H9 (cell line): Measurements from ENCODE around the gene KIF3B. TPM values are rescaled to one million over a fixed set of nuclear protein-coding genes. Genes with fewer than 3 reads are reported as not detected.

Source experiments
- DNase-seq: peaks from one replicate; pipeline ENCODE4 v3.0.0-alpha.2; 2017
- H2AFZ ChIP-seq: one replicate; pipeline ENCODE4 v1.6.1; 2013; ENCODE audit warnings: mild to moderate bottlenecking, low read length, control low read depth, moderate library complexity
- H2AK5ac ChIP-seq: 2 replicates; pipeline ENCODE4 v1.6.1; 2013; ENCODE audit warnings: low read length, control low read depth, mixed read lengths; ENCODE audit not compliant: insufficient read length
- H2BK120ac ChIP-seq: one replicate; pipeline ENCODE4 v1.6.1; 2013; ENCODE audit warnings: low read depth, mild to moderate bottlenecking, low read length, control low read depth, inconsistent platforms; ENCODE audit not compliant: poor library complexity, severe bottlenecking
- H2BK12ac ChIP-seq: 2 replicates; pipeline ENCODE4 v1.6.1; 2013; ENCODE audit warnings: low read length, control low read depth, mixed read lengths, low read depth; ENCODE audit not compliant: insufficient read length
- H2BK15ac ChIP-seq: 2 replicates; pipeline ENCODE4 v1.6.1; 2013; ENCODE audit warnings: low read depth, low read length, control low read depth
- H2BK20ac ChIP-seq: one replicate; pipeline ENCODE4 v1.6.1; 2013; ENCODE audit warnings: low read depth, mild to moderate bottlenecking, low read length, control low read depth, inconsistent platforms; ENCODE audit not compliant: poor library complexity, severe bottlenecking
- H2BK5ac ChIP-seq: 2 replicates; pipeline ENCODE4 v1.6.1; 2013; ENCODE audit warnings: low read length, control low read depth, mixed read lengths; ENCODE audit not compliant: insufficient read length
- H3K14ac ChIP-seq: 2 replicates; pipeline ENCODE4 v1.6.1; 2013; ENCODE audit warnings: low read length, control low read depth; ENCODE audit not compliant: insufficient read depth
- H3K18ac ChIP-seq: 2 replicates; pipeline ENCODE4 v1.6.1; 2013; ENCODE audit warnings: low read depth, mild to moderate bottlenecking, mixed read lengths, low read length, control low read depth; ENCODE audit not compliant: insufficient read length
- H3K23ac ChIP-seq: 2 replicates; pipeline ENCODE4 v1.6.1; 2013; ENCODE audit warnings: low read length, control low read depth, mixed read lengths, low read depth; ENCODE audit not compliant: insufficient read length
- H3K23me2 ChIP-seq: 2 replicates; pipeline ENCODE4 v1.6.1; 2013; ENCODE audit warnings: low read depth, mild to moderate bottlenecking, mixed read lengths, low read length, control low read depth; ENCODE audit not compliant: insufficient read length, poor library complexity, severe bottlenecking
- H3K27ac ChIP-seq: 2 replicates; pipeline ENCODE4 v1.5.1; 2013; ENCODE audit warnings: low read length, control low read depth, mixed read lengths, low read depth; ENCODE audit not compliant: insufficient read length
- H3K27me3 ChIP-seq: 2 replicates; pipeline ENCODE4 v1.6.1; 2013; ENCODE audit warnings: low read length, control low read depth, inconsistent platforms; ENCODE audit not compliant: insufficient read depth
- H3K4ac ChIP-seq: 2 replicates; pipeline ENCODE4 v1.6.1; 2013; ENCODE audit warnings: low read depth, mild to moderate bottlenecking, control low read depth, inconsistent platforms, low read length, moderate library complexity
- H3K4me1 ChIP-seq: 2 replicates; pipeline ENCODE4 v1.6.1; 2013; ENCODE audit warnings: low read length, control low read depth, inconsistent platforms; ENCODE audit not compliant: insufficient read depth
- H3K4me2 ChIP-seq: 2 replicates; pipeline ENCODE4 v1.6.1; 2013; ENCODE audit warnings: low read length, control low read depth, mixed read lengths; ENCODE audit not compliant: insufficient read length, insufficient read depth
- H3K56ac ChIP-seq: 2 replicates; pipeline ENCODE4 v1.6.1; 2013; ENCODE audit warnings: low read depth, mild to moderate bottlenecking, mixed read lengths, low read length, control low read depth; ENCODE audit not compliant: insufficient read length
- H3K79me1 ChIP-seq: 2 replicates; pipeline ENCODE4 v1.6.1; 2013; ENCODE audit warnings: low read depth, mild to moderate bottlenecking, moderate library complexity, low read length, control low read depth, inconsistent platforms; ENCODE audit not compliant: insufficient read depth, poor library complexity, severe bottlenecking
- H3K79me2 ChIP-seq: 2 replicates; pipeline ENCODE4 v1.6.1; 2013; ENCODE audit warnings: low read length, control low read depth, inconsistent platforms; ENCODE audit not compliant: insufficient read depth
- H3K9ac ChIP-seq: 2 replicates; pipeline ENCODE4 v1.6.1; 2013; ENCODE audit warnings: low read length, control low read depth, mixed read lengths; ENCODE audit not compliant: insufficient read length; ENCODE audit errors: extremely low read depth
- H3K9me3 ChIP-seq: one replicate; pipeline ENCODE4 v1.6.1; 2013; ENCODE audit warnings: low read depth, low read length, inconsistent platforms; ENCODE audit not compliant: control insufficient read depth
- H3T11ph ChIP-seq: one replicate; pipeline ENCODE4 v1.6.1; 2013; ENCODE audit warnings: mild to moderate bottlenecking, low read length, control low read depth, inconsistent platforms
- H4K20me1 ChIP-seq: one replicate; pipeline ENCODE4 v1.6.1; 2013; ENCODE audit not compliant: control insufficient read depth, insufficient read length, insufficient read depth
- H4K5ac ChIP-seq: 2 replicates; pipeline ENCODE4 v1.6.1; 2013; ENCODE audit warnings: low read depth, mild to moderate bottlenecking, mixed read lengths, low read length, control low read depth; ENCODE audit not compliant: insufficient read length
- H4K8ac ChIP-seq: replicated peaks from 2 replicates; pipeline ENCODE4 v1.6.1; 2013; ENCODE audit warnings: low read length, control low read depth, mixed read lengths, low read depth; ENCODE audit not compliant: insufficient read length
- H4K91ac ChIP-seq: 2 replicates; pipeline ENCODE4 v1.6.1; 2013; ENCODE audit warnings: low read depth, mild to moderate bottlenecking, moderate library complexity, mixed read lengths, low read length, control low read depth; ENCODE audit not compliant: insufficient read length
- H3K27ac Mint-ChIP-seq, 3 experiments: 2 replicates in 2 of 3; 3 replicates in 1 of 3; pipeline ENCODE4 v1.8.0; 2020 to 2021; ENCODE audit warnings: mixed read lengths in 3 of 3, mild to moderate bottlenecking in 1 of 3, moderate library complexity in 1 of 3
- H3K27me3 Mint-ChIP-seq: 2 replicates; pipeline ENCODE4 v1.8.0; 2021; ENCODE audit warnings: low read depth, mild to moderate bottlenecking, moderate library complexity, mixed read lengths
- H3K36me3 Mint-ChIP-seq, 3 experiments: 2 replicates in 2 of 3; 3 replicates in 1 of 3; pipeline ENCODE4 v1.8.0; 2020 to 2021; ENCODE audit warnings: low read depth in 3 of 3, mixed read lengths in 3 of 3; ENCODE audit not compliant: insufficient read depth in 1 of 3
- H3K4me1 Mint-ChIP-seq, 2 experiments: 2 replicates each; pipeline ENCODE4 v1.8.0; 2020; ENCODE audit warnings: mixed read lengths in 2 of 2
- H3K4me3 Mint-ChIP-seq, 2 experiments: 2 replicates in 1 of 2; 3 replicates in 1 of 2; pipeline ENCODE4 v1.8.0; 2020 to 2021; ENCODE audit warnings: mild to moderate bottlenecking in 2 of 2, mixed read lengths in 2 of 2, moderate library complexity in 1 of 2
- H3K9me3 Mint-ChIP-seq, 2 experiments: 2 replicates in 1 of 2; 3 replicates in 1 of 2; pipeline ENCODE4 v1.8.0; 2020; ENCODE audit warnings: mild to moderate bottlenecking in 2 of 2, mixed read lengths in 2 of 2, moderate library complexity in 1 of 2
- WGBS: extraction: QIAGEN DNeasy Blood & Tissue Kit; methylation state at CpG from one replicate; pipeline ENCODE4 v1.1.7; 2013; ENCODE audit warnings: missing lambda C conversion rate, low lambda C conversion rate, mixed read lengths; ENCODE audit not compliant: insufficient read length; ENCODE audit errors: extremely low coverage; 5-methylcytosine and 5-hydroxymethylcytosine counted together
- total RNA-seq: library from RNA; stranded (reverse); gene quantifications from 2 replicates; pipeline ENCODE4 v1.2.1, GENCODE V29; 2021
- TF ChIP-seq, protein P1 (sequence below): fragments of 200-600 bp; sonication (generic); conservative IDR thresholded peaks from 3 replicates; pipeline ENCODE4 v1.8.0; 2021; ENCODE audit warnings: antibody characterized with exemption, mild to moderate bottlenecking

The KIF3B gene
- total RNA-seq, 1 experiment from 2014 or later: 29.7 TPM

DNA sequence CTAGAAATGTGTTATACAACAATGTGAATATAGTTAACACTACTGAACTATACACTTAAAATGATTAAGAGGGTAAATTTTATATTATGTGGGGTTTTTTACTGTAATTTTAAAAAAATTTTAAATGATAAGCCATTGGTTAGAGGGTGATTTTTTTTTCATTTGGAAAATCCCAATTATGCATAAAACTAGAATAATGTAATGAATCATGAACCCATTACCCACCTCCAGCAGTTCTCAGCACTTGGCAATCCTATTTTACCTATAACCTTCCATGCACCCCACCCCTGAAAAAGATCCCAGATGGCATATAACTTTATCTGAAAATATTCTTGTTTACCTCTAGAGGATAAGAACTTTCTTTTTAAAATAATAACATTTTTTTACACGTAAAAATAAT lies 13.7 kb downstream of the KIF3B start:
- no peak for DNase-seq
- no peak overlapping the region for H3K4me3 Mint-ChIP-seq
- Histone ChIP-seq H2BK15ac (no peak overlapping the region), H3K4ac (no peak overlapping the region), H4K20me1 (no peaks in the 10 kb centered on the region), H2BK12ac (no peak overlapping the region), H3K23ac (no peak overlapping the region), H3K23me2 (no peaks in the 10 kb centered on the region), H3K56ac (no peak overlapping the region), H2AK5ac (no peak overlapping the region), H2BK20ac (no peak overlapping the region), H3K9me3 (no peaks in the 10 kb centered on the region), H2BK120ac (no peak overlapping the region), H3K27ac (no peak overlapping the region), H4K5ac (no peak overlapping the region), H3K9ac (no peak overlapping the region), H4K8ac (no peak overlapping the region), H3K79me2 (no peaks in the 10 kb centered on the region), H3K79me1 (no peaks in the 10 kb centered on the region), H3K14ac (no peak overlapping the region), H2AFZ (no peak overlapping the region), H3T11ph (no peak overlapping the region), H3K4me2 (no peak overlapping the region), H3K18ac (no peak overlapping the region), H4K91ac (no peak overlapping the region), H3K27me3 (no peaks in the 10 kb centered on the region), H3K4me1 (no peaks in the 10 kb centered on the region), H2BK5ac (no peak overlapping the region)
- no peaks in the 10 kb centered on the region for H3K36me3 Mint-ChIP-seq
- TF ChIP-seq, protein P1, sequence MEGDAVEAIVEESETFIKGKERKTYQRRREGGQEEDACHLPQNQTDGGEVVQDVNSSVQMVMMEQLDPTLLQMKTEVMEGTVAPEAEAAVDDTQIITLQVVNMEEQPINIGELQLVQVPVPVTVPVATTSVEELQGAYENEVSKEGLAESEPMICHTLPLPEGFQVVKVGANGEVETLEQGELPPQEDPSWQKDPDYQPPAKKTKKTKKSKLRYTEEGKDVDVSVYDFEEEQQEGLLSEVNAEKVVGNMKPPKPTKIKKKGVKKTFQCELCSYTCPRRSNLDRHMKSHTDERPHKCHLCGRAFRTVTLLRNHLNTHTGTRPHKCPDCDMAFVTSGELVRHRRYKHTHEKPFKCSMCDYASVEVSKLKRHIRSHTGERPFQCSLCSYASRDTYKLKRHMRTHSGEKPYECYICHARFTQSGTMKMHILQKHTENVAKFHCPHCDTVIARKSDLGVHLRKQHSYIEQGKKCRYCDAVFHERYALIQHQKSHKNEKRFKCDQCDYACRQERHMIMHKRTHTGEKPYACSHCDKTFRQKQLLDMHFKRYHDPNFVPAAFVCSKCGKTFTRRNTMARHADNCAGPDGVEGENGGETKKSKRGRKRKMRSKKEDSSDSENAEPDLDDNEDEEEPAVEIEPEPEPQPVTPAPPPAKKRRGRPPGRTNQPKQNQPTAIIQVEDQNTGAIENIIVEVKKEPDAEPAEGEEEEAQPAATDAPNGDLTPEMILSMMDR: no peak
- H3K9me3 Mint-ChIP-seq: no peaks in the 10 kb centered on the region
- WGBS: 100% methylated on average over 1 of the region's 1 CpG
- no peaks in the 10 kb centered on the region for H3K27me3 Mint-ChIP-seq
- no peak overlapping the region for H3K27ac Mint-ChIP-seq
- no peaks in the 10 kb centered on the region for H3K4me1 Mint-ChIP-seq
